ENCODE data around the gene IMMP2L. TPM values are rescaled to one million over a fixed set of nuclear protein-coding genes. Genes with fewer than 3 reads are reported as not detected.

Gene IMMP2L
- total and polyA plus RNA-seq, 2 donors (not counting 3 experiments of a cell fraction or from before 2014, with no cell fraction given) = 9.9 to 11.8 TPM

DNA sequence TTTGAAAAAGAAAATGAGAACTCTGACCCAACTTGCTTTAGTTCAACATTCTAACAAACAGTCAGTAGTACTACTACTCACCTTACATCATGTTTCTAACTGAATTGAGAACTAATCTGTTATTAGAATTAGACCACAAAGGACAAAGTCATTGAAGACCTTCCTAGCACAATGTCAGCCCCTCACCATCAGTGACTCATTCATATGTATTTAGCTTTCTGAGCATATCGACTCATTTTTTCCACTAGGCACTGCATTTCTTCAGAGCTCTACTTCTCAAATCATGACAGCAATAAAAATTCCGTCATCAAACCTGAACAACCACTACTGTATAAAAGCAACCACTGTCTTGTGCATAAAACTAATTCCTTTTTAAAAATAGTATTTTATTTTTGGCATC lies 475.8 kb downstream of the IMMP2L start:
- dilution Hi-C loops (cut with MboI; ENCODE audit: extremely low pct_ligation_motif_present, low sequenced_read_pairs) = no loop called here
- CTCF ChIA-PET = interaction anchor here (1.1 to 1.8 kb wide), 2 partner anchors 8 to 12 kb away, joined by 3 to 8 read pairs; no protein-coding TSS in a partner anchor

GRCh38 chr7:111085356-111085755 lies 476.9 kb downstream of the IMMP2L start:
- H2AFZ ChIP-seq (ENCODE audit: low read depth, low read length) = no peak overlapping the region
- FAIRE-seq = no peak
- no peaks in the 10 kb centered on the region for H3K36me3 ChIP-seq (ENCODE audit: control insufficient read depth in 2 of 2, extremely low read depth in 1 of 2, insufficient read depth in 2 of 2, low read length in 2 of 2)
- no peaks in the 10 kb centered on the region for H4K20me1 ChIP-seq (replicated peaks; ENCODE audit: control insufficient read depth, extremely low read depth, insufficient read depth, low read length)
- H3K9me1 ChIP-seq (replicated peaks; ENCODE audit: control insufficient read depth, extremely low read depth, insufficient read depth, low read length) = no peaks in the 10 kb centered on the region
- intact Hi-C loops (cut with micrococcal nuclease) = loop anchor here (5.0 kb wide), 1 partner anchor 652 kb away; no protein-coding TSS in a partner anchor
- no peaks in the 10 kb centered on the region for H3K79me2 ChIP-seq (ENCODE audit: control insufficient read depth, insufficient read depth, low read length)
- H3K27me3 ChIP-seq (ENCODE audit: control insufficient read depth in 2 of 2, insufficient read depth in 2 of 2, low read length in 2 of 2) = no peaks in the 10 kb centered on the region
- no peak overlapping the region for H3K27ac ChIP-seq (ENCODE audit: insufficient read depth, low read depth, low read length)
- TF ChIP-seq EZH2 (IDR thresholded peaks at IDR 0.05; ENCODE audit: borderline replicate concordance, low read depth, low read length, severe bottlenecking) = no peak
- no peak for TF ChIP-seq MYC (IDR thresholded peaks at IDR 0.05; ENCODE audit: low read depth, low read length)
- TF ChIP-seq, protein P1, sequence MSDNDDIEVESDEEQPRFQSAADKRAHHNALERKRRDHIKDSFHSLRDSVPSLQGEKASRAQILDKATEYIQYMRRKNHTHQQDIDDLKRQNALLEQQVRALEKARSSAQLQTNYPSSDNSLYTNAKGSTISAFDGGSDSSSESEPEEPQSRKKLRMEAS (IDR thresholded peaks at IDR 0.05; ENCODE audit: insufficient read depth, insufficient read length) = no peak
- no peak for TF ChIP-seq POLR2A (IDR thresholded peaks at IDR 0.05; ENCODE audit: low read depth, low read length)
- TF ChIP-seq, protein P2, sequence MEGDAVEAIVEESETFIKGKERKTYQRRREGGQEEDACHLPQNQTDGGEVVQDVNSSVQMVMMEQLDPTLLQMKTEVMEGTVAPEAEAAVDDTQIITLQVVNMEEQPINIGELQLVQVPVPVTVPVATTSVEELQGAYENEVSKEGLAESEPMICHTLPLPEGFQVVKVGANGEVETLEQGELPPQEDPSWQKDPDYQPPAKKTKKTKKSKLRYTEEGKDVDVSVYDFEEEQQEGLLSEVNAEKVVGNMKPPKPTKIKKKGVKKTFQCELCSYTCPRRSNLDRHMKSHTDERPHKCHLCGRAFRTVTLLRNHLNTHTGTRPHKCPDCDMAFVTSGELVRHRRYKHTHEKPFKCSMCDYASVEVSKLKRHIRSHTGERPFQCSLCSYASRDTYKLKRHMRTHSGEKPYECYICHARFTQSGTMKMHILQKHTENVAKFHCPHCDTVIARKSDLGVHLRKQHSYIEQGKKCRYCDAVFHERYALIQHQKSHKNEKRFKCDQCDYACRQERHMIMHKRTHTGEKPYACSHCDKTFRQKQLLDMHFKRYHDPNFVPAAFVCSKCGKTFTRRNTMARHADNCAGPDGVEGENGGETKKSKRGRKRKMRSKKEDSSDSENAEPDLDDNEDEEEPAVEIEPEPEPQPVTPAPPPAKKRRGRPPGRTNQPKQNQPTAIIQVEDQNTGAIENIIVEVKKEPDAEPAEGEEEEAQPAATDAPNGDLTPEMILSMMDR (IDR thresholded peaks at IDR 0.05; ENCODE audit: extremely low read depth in 1 of 2, insufficient read depth in 1 of 2, low read depth in 1 of 2, low read length in 2 of 2) = no peak
- no peak for TF ChIP-seq GATA2 (IDR thresholded peaks at IDR 0.05; ENCODE audit: insufficient read depth, insufficient read length, low read depth, low read length)
- no peak for TF ChIP-seq FOS (IDR thresholded peaks at IDR 0.05; ENCODE audit: borderline replicate concordance, insufficient read depth, low read length)
- TF ChIP-seq JUN (IDR thresholded peaks at IDR 0.05; ENCODE audit: borderline replicate concordance, insufficient read depth, insufficient read length, low read depth) = no peak
- no peak for TF ChIP-seq POLR2AphosphoS5 (IDR thresholded peaks at IDR 0.05; ENCODE audit: insufficient read depth, low read depth, low read length)
- no peak overlapping the region for H3K4me2 ChIP-seq (ENCODE audit: insufficient read depth, low read length)
- CTCF ChIA-PET = no interaction called here
- no TSS peak for BruUV-seq (replicated peaks)
- no peak overlapping the region for H3K9ac ChIP-seq (replicated peaks; ENCODE audit: extremely low read depth, insufficient read depth, low read length)
- no peaks in the 10 kb centered on the region for H3K4me1 ChIP-seq (ENCODE audit: control insufficient read depth, extremely low read depth, insufficient read depth, low read length)
- dilution Hi-C loops (cut with MboI; ENCODE audit: extremely low pct_ligation_motif_present, low sequenced_read_pairs) = no loop called here
- POLR2A ChIA-PET = no interaction called here
- no peaks in the 10 kb centered on the region for H3K9me3 ChIP-seq (replicated peaks; ENCODE audit: control insufficient read depth, insufficient read depth, low read length)
- DNase-seq (ENCODE audit: low read depth, low spot score) = no peak
- no peak overlapping the region for H3K4me3 ChIP-seq (replicated peaks in 1 of 3; ENCODE audit: insufficient read depth in 1 of 3, low read depth in 1 of 3, low read length in 3 of 3)

More for the DNA sequence above, 475.8 kb downstream of the IMMP2L start:
- Histone ChIP-seq H3K27ac (ENCODE audit: insufficient read depth, low read depth, low read length) (no peak overlapping the region), H3K27me3 (ENCODE audit: control insufficient read depth in 2 of 2, insufficient read depth in 2 of 2, low read length in 2 of 2) (no peaks in the 10 kb centered on the region), H3K4me1 (ENCODE audit: control insufficient read depth, extremely low read depth, insufficient read depth, low read length) (no peaks in the 10 kb centered on the region), H2AFZ (ENCODE audit: low read depth, low read length) (no peak overlapping the region), H3K9ac (replicated peaks; ENCODE audit: extremely low read depth, insufficient read depth, low read length) (no peak overlapping the region), H3K9me1 (replicated peaks; ENCODE audit: control insufficient read depth, extremely low read depth, insufficient read depth, low read length) (no peaks in the 10 kb centered on the region), H4K20me1 (replicated peaks; ENCODE audit: control insufficient read depth, extremely low read depth, insufficient read depth, low read length) (no peaks in the 10 kb centered on the region), H3K4me2 (ENCODE audit: insufficient read depth, low read length) (no peak overlapping the region), H3K4me3 (replicated peaks in 1 of 3; ENCODE audit: insufficient read depth in 1 of 3, low read depth in 1 of 3, low read length in 3 of 3) (no peak overlapping the region), H3K79me2 (ENCODE audit: control insufficient read depth, insufficient read depth, low read length) (no peaks in the 10 kb centered on the region), H3K9me3 (replicated peaks; ENCODE audit: control insufficient read depth, insufficient read depth, low read length) (no peaks in the 10 kb centered on the region), H3K36me3 (ENCODE audit: control insufficient read depth in 2 of 2, extremely low read depth in 1 of 2, insufficient read depth in 2 of 2, low read length in 2 of 2) (no peaks in the 10 kb centered on the region)
- no peak for FAIRE-seq
- no peak for DNase-seq (ENCODE audit: low read depth, low spot score)
- POLR2A ChIA-PET = no interaction called here
- intact Hi-C loops (cut with micrococcal nuclease) = loop anchor here (5.0 kb wide), 1 partner anchor 651 kb away; no protein-coding TSS in a partner anchor
- TF ChIP-seq JUN (IDR thresholded peaks at IDR 0.05; ENCODE audit: borderline replicate concordance, insufficient read depth, insufficient read length, low read depth) (peak; percentile 6), EZH2 (IDR thresholded peaks at IDR 0.05; ENCODE audit: borderline replicate concordance, low read depth, low read length, severe bottlenecking) (no peak)
- no TSS peak for BruUV-seq (replicated peaks)
